Progenitor cell of endocrine pancreas (in vitro differentiated cells): ENCODE data around the gene NLRX1. TPM values are rescaled to one million over a fixed set of nuclear protein-coding genes. Genes with fewer than 3 reads are reported as not detected.

Source experiments
- DNase-seq: peaks from one replicate; pipeline ENCODE4 v3.0.0; 2021; ENCODE audit warnings: low spot score; ENCODE audit not compliant: unreplicated experiment
- H3K27ac Mint-ChIP-seq: 2 replicates; pipeline ENCODE4 v1.8.0; 2021; ENCODE audit warnings: mild to moderate bottlenecking, moderate library complexity, mixed read lengths
- H3K27me3 Mint-ChIP-seq: 2 replicates; pipeline ENCODE4 v1.8.0; 2021; ENCODE audit warnings: mixed read lengths
- H3K36me3 Mint-ChIP-seq: 2 replicates; pipeline ENCODE4 v1.8.0; 2022; ENCODE audit warnings: mixed read lengths; ENCODE audit not compliant: insufficient read depth
- H3K4me1 Mint-ChIP-seq: 2 replicates; pipeline ENCODE4 v1.8.0; 2021; ENCODE audit warnings: low read depth, mixed read lengths
- H3K4me3 Mint-ChIP-seq: 2 replicates; pipeline ENCODE4 v1.8.0; 2021; ENCODE audit warnings: low read depth, mild to moderate bottlenecking, moderate library complexity, mixed read lengths
- H3K9me3 Mint-ChIP-seq: 2 replicates; pipeline ENCODE4 v1.8.0; 2021; ENCODE audit warnings: low read depth, mixed read lengths
- total RNA-seq: library from RNA; stranded (reverse); gene quantifications from 2 replicates; pipeline ENCODE4 v1.2.1, GENCODE V29; 2021
- TF ChIP-seq, protein P1 (sequence below): fragments of 200-600 bp; sonication (generic); IDR thresholded peaks from one replicate; pipeline ENCODE4 v1.5.0; 2021; ENCODE audit warnings: antibody characterized with exemption, mild to moderate bottlenecking; ENCODE audit not compliant: unreplicated experiment

NLRX1 gene
- total RNA-seq, 1 donor from 2014 or later, result 15.9 TPM

DNA sequence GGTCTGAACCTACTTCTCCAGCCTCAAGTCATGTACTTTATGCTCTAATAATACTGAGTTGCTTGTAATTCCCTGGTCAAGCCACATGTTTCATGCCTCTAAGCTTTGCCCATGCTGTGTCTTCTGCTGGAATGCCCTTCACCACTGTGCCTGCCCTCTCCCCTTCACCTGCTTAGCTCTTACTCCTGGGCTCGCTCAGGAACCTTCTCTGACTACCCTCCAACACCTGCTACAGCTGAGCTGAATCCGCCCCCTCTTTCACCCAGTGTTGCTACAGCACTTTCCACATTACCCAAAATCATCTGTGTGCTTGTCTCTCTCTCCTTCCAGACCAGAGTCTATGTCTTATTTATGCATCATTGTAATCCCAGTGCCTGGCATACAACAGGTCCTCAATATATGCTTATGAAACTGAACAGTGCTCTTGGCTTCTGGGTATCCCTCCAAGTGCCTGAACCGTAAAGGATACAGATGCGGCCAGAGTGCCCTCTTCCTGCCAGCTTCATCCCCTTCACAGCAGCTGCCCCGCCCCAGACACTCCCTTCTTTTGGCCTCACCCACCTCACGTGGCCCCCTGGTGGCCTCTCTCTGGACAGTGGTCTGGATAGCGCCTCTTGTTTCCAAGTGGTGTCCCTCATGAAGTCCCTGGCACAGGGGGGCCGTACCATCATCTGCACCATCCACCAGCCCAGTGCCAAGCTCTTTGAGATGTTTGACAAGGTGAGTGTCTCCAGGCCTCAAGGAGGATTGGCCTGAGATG lies 12.6 kb upstream of the NLRX1 start:
- TF ChIP-seq, protein P1, sequence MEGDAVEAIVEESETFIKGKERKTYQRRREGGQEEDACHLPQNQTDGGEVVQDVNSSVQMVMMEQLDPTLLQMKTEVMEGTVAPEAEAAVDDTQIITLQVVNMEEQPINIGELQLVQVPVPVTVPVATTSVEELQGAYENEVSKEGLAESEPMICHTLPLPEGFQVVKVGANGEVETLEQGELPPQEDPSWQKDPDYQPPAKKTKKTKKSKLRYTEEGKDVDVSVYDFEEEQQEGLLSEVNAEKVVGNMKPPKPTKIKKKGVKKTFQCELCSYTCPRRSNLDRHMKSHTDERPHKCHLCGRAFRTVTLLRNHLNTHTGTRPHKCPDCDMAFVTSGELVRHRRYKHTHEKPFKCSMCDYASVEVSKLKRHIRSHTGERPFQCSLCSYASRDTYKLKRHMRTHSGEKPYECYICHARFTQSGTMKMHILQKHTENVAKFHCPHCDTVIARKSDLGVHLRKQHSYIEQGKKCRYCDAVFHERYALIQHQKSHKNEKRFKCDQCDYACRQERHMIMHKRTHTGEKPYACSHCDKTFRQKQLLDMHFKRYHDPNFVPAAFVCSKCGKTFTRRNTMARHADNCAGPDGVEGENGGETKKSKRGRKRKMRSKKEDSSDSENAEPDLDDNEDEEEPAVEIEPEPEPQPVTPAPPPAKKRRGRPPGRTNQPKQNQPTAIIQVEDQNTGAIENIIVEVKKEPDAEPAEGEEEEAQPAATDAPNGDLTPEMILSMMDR, result peak; percentile 27

DNA sequence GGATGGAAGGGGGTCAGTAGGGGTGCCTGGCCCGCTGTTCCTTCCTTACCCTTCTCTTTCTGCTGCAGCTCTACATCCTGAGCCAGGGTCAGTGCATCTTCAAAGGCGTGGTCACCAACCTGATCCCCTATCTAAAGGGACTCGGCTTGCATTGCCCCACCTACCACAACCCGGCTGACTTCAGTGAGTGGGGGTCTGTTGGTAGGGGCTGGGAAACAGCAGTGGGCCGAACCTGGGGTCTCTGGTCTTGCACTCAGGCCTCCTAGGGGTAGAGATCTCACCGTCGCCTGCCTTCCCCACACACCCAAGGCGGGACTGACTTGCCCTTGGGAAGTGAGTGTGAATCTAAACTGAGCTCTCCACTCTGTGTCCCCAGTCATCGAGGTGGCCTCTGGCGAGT lies 12.0 kb upstream of the NLRX1 start:
- H3K27ac Mint-ChIP-seq, result no peak overlapping the region
- no peaks in the 10 kb centered on the region for H3K4me1 Mint-ChIP-seq
- H3K36me3 Mint-ChIP-seq, result no peaks in the 10 kb centered on the region
- no peak for DNase-seq
- no peak overlapping the region for H3K4me3 Mint-ChIP-seq
- peaks cover 44% of the 10 kb centered on the region for H3K27me3 Mint-ChIP-seq
- TF ChIP-seq, protein P1, result no peak
- H3K9me3 Mint-ChIP-seq, result no peaks in the 10 kb centered on the region

More for the DNA sequence above, 12.6 kb upstream of the NLRX1 start:
- Mint-ChIP-seq H3K27me3 (peaks cover 50% of the 10 kb centered on the region), H3K4me1 (no peaks in the 10 kb centered on the region), H3K36me3 (no peaks in the 10 kb centered on the region), H3K27ac (no peak overlapping the region), H3K9me3 (no peaks in the 10 kb centered on the region), H3K4me3 (no peak overlapping the region)
- DNase-seq, result no peak

DNA sequence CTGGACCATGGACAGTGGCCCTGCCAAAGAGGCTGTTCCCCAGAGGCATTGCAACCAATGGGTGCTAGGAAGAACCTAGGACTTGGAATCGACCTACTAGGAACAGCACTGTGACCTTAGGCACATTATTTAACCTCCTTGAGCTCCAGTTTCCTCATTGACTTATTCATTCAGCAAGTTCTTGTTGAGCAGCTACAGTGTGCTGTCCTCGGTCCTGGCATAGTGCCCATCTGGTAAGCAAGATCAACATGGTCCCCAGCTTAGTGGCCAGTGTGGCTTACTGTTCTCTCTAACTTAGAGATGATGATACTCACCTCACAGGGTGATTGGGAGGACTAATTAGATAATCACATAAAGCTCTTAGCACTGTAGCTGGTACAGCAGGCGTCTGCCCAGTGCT lies 11.5 kb upstream of the NLRX1 start:
- Mint-ChIP-seq H3K36me3 (no peaks in the 10 kb centered on the region), H3K9me3 (no peaks in the 10 kb centered on the region), H3K4me1 (no peaks in the 10 kb centered on the region), H3K27me3 (peaks cover 38% of the 10 kb centered on the region), H3K4me3 (no peak overlapping the region), H3K27ac (no peak overlapping the region)
- no peak for DNase-seq
- TF ChIP-seq, protein P1, result no peak

DNA sequence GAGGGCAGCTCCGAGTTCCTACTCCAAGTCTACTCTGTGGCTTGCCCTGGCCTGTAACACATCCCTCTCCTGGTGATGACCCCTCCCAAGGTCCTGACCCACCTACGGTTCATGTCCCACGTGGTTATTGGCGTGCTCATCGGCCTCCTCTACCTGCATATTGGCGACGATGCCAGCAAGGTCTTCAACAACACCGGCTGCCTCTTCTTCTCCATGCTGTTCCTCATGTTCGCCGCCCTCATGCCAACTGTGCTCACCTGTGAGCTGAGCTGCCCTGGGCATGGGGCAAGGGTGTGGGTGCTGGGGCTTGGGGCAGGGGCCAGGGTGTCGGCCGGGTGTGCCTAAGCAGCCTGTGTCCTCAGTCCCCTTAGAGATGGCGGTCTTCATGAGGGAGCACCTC lies 10.1 kb upstream of the NLRX1 start:
- no peaks in the 10 kb centered on the region for H3K36me3 Mint-ChIP-seq

DNA sequence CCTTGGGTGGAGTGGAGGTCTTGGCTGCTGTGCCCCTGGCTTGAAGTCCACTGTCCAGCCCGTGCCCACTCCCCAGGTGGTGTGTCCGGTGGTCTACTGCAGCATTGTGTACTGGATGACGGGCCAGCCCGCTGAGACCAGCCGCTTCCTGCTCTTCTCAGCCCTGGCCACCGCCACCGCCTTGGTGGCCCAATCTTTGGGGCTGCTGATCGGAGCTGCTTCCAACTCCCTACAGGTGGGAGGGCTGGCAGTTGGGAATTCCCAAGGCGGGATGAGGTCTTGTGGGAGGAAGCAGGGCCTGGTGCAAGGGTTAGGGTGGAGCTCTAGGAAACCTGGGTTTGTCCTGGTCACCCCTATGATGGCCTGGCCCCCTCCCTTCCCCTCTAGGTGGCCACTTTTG lies 8.4 kb upstream of the NLRX1 start:
- H3K27ac Mint-ChIP-seq, result no peak overlapping the region
- no peak for DNase-seq
- no peaks in the 10 kb centered on the region for H3K36me3 Mint-ChIP-seq
- no peaks in the 10 kb centered on the region for H3K4me1 Mint-ChIP-seq
- TF ChIP-seq, protein P1, result no peak
- H3K4me3 Mint-ChIP-seq, result no peak overlapping the region
- H3K27me3 Mint-ChIP-seq, result peaks cover 22% of the 10 kb centered on the region
- no peaks in the 10 kb centered on the region for H3K9me3 Mint-ChIP-seq

More for the DNA sequence above, 10.1 kb upstream of the NLRX1 start:
- H3K9me3 Mint-ChIP-seq, result no peaks in the 10 kb centered on the region
- no peak overlapping the region for H3K27ac Mint-ChIP-seq
- DNase-seq, result no peak
- H3K27me3 Mint-ChIP-seq, result peaks cover 33% of the 10 kb centered on the region
- no peaks in the 10 kb centered on the region for H3K4me1 Mint-ChIP-seq
- no peak overlapping the region for H3K4me3 Mint-ChIP-seq
- TF ChIP-seq, protein P1, result no peak
